K562 (cell line): ENCODE data around the gene ARMC7. TPM values are rescaled to one million over a fixed set of nuclear protein-coding genes. Genes with fewer than 3 reads are reported as not detected.

Experiments
- CBFA2T2 ChIP-seq: fragments of 450-650 bp; conservative IDR thresholded peaks from 2 replicates; pipeline ENCODE4 v1.6.1; 2017; ENCODE audit warnings: mild to moderate bottlenecking
- CREM ChIP-seq: IDR thresholded peaks from 2 replicates; pipeline ENCODE4 v1.6.1; 2014; ENCODE audit warnings: antibody characterized with exemption, low read depth
- EHMT2 ChIP-seq: fragments of 450-650 bp; IDR thresholded peaks from 2 replicates; pipeline ENCODE4 v1.6.1; 2018; ENCODE audit warnings: antibody characterized with exemption
- EP400 ChIP-seq: fragments of 450-650 bp; IDR thresholded peaks from 2 replicates; pipeline ENCODE4 v1.6.1; 2017; ENCODE audit warnings: antibody characterized with exemption, mild to moderate bottlenecking, moderate library complexity
- EZH2 ChIP-seq: IDR thresholded peaks from 2 replicates; pipeline ENCODE4 v1.6.1; 2012; ENCODE audit warnings: low read depth, mild to moderate bottlenecking, inconsistent platforms, low read length, borderline replicate concordance
- FOXJ3 ChIP-seq: sonication (generic); formaldehyde crosslinking; IDR thresholded peaks from 2 replicates; pipeline ENCODE4 v1.4.0; 2020; ENCODE audit warnings: mild to moderate bottlenecking, missing genetic modification reagents
- HCFC1 ChIP-seq: IDR thresholded peaks from 2 replicates; pipeline ENCODE4 v1.6.1; 2012; ENCODE audit warnings: low read depth, low read length, improper control_type of control experiment
- HDAC3 ChIP-seq: fragments of 450-650 bp; IDR thresholded peaks from 2 replicates; pipeline ENCODE4 v1.6.1; 2018; ENCODE audit warnings: borderline replicate concordance, mild to moderate bottlenecking, moderate library complexity; ENCODE audit not compliant: partially characterized antibody
- JUN ChIP-seq, 2 experiments: sonication (generic) in 1 of 2; formaldehyde crosslinking in 1 of 2; IDR thresholded peaks; 2 replicates each; pipeline versions ENCODE4 v1.6.1 to v1.8.0; 2012 to 2022; ENCODE audit warnings: borderline replicate concordance in 2 of 2, mild to moderate bottlenecking in 2 of 2, improper control_type of control experiment in 1 of 2, low read depth in 1 of 2, low read length in 1 of 2, missing genetic modification reagents in 1 of 2
- MAFK ChIP-seq: IDR thresholded peaks from 2 replicates; pipeline ENCODE4 v1.6.1; 2011; ENCODE audit warnings: low read length, improper control_type of control experiment
- NCOA4 ChIP-seq: fragments of 450-650 bp; IDR thresholded peaks from 2 replicates; pipeline ENCODE4 v1.6.1; 2018; ENCODE audit warnings: mild to moderate bottlenecking; ENCODE audit not compliant: partially characterized antibody
- PHB ChIP-seq: fragments of 250-450 bp; sonication (Bioruptor Pico); IDR thresholded peaks from 2 replicates; pipeline ENCODE4 v1.5.0; 2021
- PHF21A ChIP-seq: fragments of 450-650 bp; IDR thresholded peaks from 2 replicates; pipeline ENCODE4 v1.6.1; 2017; ENCODE audit warnings: low read depth, borderline replicate concordance
- RCOR1 ChIP-seq, 2 experiments: IDR thresholded peaks; 2 replicates each; pipeline ENCODE4 v1.6.1; 2012; ENCODE audit warnings: low read depth in 2 of 2, low read length in 2 of 2, borderline replicate concordance in 1 of 2, improper control_type of control experiment in 1 of 2
- SNIP1 ChIP-seq: fragments of 450-650 bp; IDR thresholded peaks from 2 replicates; pipeline ENCODE4 v1.7.1; 2017; ENCODE audit warnings: low read depth, mild to moderate bottlenecking
- TCF7 ChIP-seq: sonication (generic); IDR thresholded peaks from 2 replicates; pipeline ENCODE4 v1.6.1; 2016; ENCODE audit warnings: antibody characterized with exemption, borderline replicate concordance
- TRIM24 ChIP-seq, 2 experiments: fragments of 450-650 bp; IDR thresholded peaks; 2 replicates each; pipeline ENCODE4 v1.6.1; 2016
- U2AF2 ChIP-seq: fragments of 200-400 bp; formaldehyde crosslinking; optimal IDR thresholded peaks from 2 replicates; pipeline ENCODE3; 2017; ENCODE audit warnings: low read depth, mild to moderate bottlenecking, low read length
- ZBTB7A ChIP-seq: IDR thresholded peaks from 2 replicates; pipeline ENCODE4 v1.6.1; 2011; ENCODE audit warnings: low read depth, mild to moderate bottlenecking, low read length, moderate library complexity, borderline replicate concordance; ENCODE audit not compliant: control insufficient read depth
- ZNF584 ChIP-seq: fragments of 200-800 bp; sonication (Bioruptor generic); IDR thresholded peaks from 2 replicates; pipeline ENCODE4 v1.6.1; 2016; ENCODE audit warnings: low read depth, mild to moderate bottlenecking, missing genetic modification characterization, missing compliant biosample characterization
- ZNF639 ChIP-seq, 2 experiments: fragments of 200-800 bp in 1 of 2; sonication (Bioruptor generic) in 1 of 2; sonication (generic) in 1 of 2; formaldehyde crosslinking in 1 of 2; IDR thresholded peaks in 1 of 2; conservative IDR thresholded peaks in 1 of 2; 2 replicates each; pipeline versions ENCODE4 v1.5.0 to v1.6.1; 2016 to 2020; ENCODE audit warnings: missing compliant biosample characterization in 1 of 2, missing genetic modification characterization in 1 of 2, missing genetic modification reagents in 1 of 2
- ZNF696 ChIP-seq: fragments of 250-450 bp; sonication (Bioruptor Pico); conservative IDR thresholded peaks from 2 replicates; pipeline ENCODE4 v1.4.0; 2020; ENCODE audit warnings: mild to moderate bottlenecking, moderate library complexity
- ZNF780A ChIP-seq: fragments of 250-450 bp; sonication (Bioruptor Pico); IDR thresholded peaks from 2 replicates; pipeline ENCODE4 v1.5.0; 2021; ENCODE audit warnings: mild to moderate bottlenecking
- ZNF785 ChIP-seq: fragments of 250-450 bp; sonication (Bioruptor Pico); IDR thresholded peaks from 2 replicates; pipeline ENCODE4 v1.4.0; 2020; ENCODE audit warnings: mild to moderate bottlenecking
- polyA plus RNA-seq, 8 experiments: library from polyadenylated mRNA; depleted of rRNA in 4 of 8; stranded (reverse) in 5 of 8; unstranded in 3 of 8; fragments of >200 nt; fragmentation: Nextera tagmentation in 2 of 8; fragmentation: Illumina TruSeq in 1 of 8; extraction: Ambion mirVana in 2 of 8; extraction: Trizol in 1 of 8; gene quantifications; 2 replicates each; pipeline versions ENCODE4 v1.2.1 to v1.2.3, GENCODE V29; 2011 to 2014; ENCODE audit warnings: inconsistent platforms in 1 of 8, missing spikeins in 1 of 8
- total RNA-seq, 7 experiments: library from RNA; depleted of rRNA in 6 of 7; stranded (reverse); fragments of >200 nt in 6 of 7; fragmentation: Illumina TruSeq in 2 of 7; extraction: Trizol in 2 of 7; gene quantifications; 2 replicates each; pipeline versions ENCODE4 v1.2.1 to v1.2.3, GENCODE V29; 2011 to 2021; ENCODE audit warnings: low replicate concordance in 1 of 7
- TF ChIP-seq, protein P1 (sequence below): IDR thresholded peaks from 3 replicates; pipeline ENCODE4 v1.6.1; 2011; ENCODE audit warnings: borderline replicate concordance, mild to moderate bottlenecking, moderate library complexity; ENCODE audit not compliant: insufficient read length; ENCODE audit errors: extremely low read depth

Gene ARMC7
- total and polyA plus RNA-seq, 9 of the 15 experiments (the other 6 are each of a cell fraction or from before 2014, with no cell fraction given): 1.4 to 15.2 (median 5.9) TPM

DNA sequence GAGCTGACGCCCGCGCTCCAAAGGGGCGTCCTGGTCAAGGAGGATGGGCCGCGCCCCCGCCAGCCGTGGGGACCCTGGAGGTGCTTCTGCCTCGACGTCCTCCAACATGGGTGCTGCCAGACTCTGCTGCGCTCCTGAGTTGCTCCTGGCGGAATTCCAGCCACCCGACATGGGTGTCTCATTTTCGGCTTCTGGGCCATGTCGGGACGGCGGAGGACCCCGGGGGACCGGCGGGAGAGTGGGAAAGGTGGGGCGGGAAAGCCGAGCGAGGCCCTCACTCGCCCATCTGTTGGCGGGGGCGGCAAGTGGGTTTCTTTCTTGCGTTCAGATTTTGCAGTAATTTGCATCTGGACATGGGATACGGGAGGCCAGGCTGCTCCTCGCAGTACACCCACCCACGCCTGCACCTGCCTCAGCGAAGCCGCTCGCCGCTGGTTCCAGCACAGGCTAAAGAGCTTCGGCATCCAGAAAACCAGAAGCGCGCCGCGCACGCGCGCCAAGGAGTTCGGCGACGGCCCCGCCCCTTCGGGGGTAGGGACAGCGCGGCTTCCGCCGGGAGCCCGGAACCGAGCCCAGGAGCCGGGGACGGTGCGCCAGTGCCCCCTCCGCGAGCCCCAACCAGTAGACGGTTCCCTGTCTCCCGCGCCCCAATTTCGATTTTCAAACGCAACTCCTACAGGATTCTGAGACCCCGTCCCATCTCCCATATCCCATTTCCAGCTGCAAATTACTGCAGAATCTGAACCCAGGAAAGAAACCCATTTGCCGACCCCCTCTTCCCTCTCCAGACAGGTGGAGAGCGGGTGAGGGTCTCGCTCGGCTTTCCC lies at the start of gene ARMC7 (continued):
- TF ChIP-seq ZNF639 (CRISPR knock-in tag; conservative IDR thresholded peaks at IDR 0.05 in 1 of 2, IDR thresholded peaks at IDR 0.05 in 1 of 2): peak in 1 of 2 experiments; percentile 86; a peak in 2 of 4 replicates
- peak; percentile 57; the same call in 1 of the 2 replicates for TF ChIP-seq HCFC1
- TF ChIP-seq ZBTB7A: peak; percentile 79
- TF ChIP-seq ZNF785 (CRISPR knock-in tag): no peak
- peak; percentile 42; the same call in 1 of the 2 replicates for TF ChIP-seq JUN (IDR thresholded peaks at IDR 0.05; ENCODE audit: borderline replicate concordance, low read depth, low read length)
- no peak for TF ChIP-seq JUN (CRISPR knock-in tag; IDR thresholded peaks at IDR 0.05; ENCODE audit: borderline replicate concordance)
- TF ChIP-seq U2AF2: no peak
- TF ChIP-seq MAFK: 0 out of 2 replicates have a peak, but pooled peaks have one; percentile 5
- TF ChIP-seq RCOR1 (IDR thresholded peaks at IDR 0.05; ENCODE audit: borderline replicate concordance in 1 of 2, low read depth in 2 of 2, low read length in 2 of 2): peak in 1 of 2 experiments; percentile 23; a peak in 1 of 4 replicates
- TF ChIP-seq EHMT2: no peak
- peak in 1 of 2 experiments; percentile 41; a peak in 1 of 4 replicates for TF ChIP-seq TRIM24 (IDR thresholded peaks at IDR 0.05)
- no peak for TF ChIP-seq CREM
- TF ChIP-seq ZNF584 (CRISPR knock-in tag): no peak
- TF ChIP-seq EZH2: no peak
- peak; percentile 41; the same call in 1 of the 2 replicates for TF ChIP-seq PHF21A
- no peak for TF ChIP-seq NCOA4
- TF ChIP-seq PHB: no peak
- TF ChIP-seq ZNF696: no peak
- TF ChIP-seq, protein P1, sequence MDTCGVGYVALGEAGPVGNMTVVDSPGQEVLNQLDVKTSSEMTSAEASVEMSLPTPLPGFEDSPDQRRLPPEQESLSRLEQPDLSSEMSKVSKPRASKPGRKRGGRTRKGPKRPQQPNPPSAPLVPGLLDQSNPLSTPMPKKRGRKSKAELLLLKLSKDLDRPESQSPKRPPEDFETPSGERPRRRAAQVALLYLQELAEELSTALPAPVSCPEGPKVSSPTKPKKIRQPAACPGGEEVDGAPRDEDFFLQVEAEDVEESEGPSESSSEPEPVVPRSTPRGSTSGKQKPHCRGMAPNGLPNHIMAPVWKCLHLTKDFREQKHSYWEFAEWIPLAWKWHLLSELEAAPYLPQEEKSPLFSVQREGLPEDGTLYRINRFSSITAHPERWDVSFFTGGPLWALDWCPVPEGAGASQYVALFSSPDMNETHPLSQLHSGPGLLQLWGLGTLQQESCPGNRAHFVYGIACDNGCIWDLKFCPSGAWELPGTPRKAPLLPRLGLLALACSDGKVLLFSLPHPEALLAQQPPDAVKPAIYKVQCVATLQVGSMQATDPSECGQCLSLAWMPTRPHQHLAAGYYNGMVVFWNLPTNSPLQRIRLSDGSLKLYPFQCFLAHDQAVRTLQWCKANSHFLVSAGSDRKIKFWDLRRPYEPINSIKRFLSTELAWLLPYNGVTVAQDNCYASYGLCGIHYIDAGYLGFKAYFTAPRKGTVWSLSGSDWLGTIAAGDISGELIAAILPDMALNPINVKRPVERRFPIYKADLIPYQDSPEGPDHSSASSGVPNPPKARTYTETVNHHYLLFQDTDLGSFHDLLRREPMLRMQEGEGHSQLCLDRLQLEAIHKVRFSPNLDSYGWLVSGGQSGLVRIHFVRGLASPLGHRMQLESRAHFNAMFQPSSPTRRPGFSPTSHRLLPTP: no peak
- no peak for TF ChIP-seq CBFA2T2
- no peak for TF ChIP-seq FOXJ3 (CRISPR knock-in tag)
- TF ChIP-seq SNIP1: no peak
- no peak for TF ChIP-seq ZNF780A
- TF ChIP-seq HDAC3: no peak
- peak; percentile 36; the same call in 1 of the 2 replicates for TF ChIP-seq EP400
- no peak for TF ChIP-seq TCF7
